Measurements from ENCODE around the gene MAP3K14.

MAP3K14 gene

GRCh38 chr17:45221081-45222013 lies 95.5 kb downstream of the MAP3K14 start, which contains the start of gene FMNL1:
TSS of gene FMNL1 (plus strand) at chr17:45221885. CDS start at chr17:45222125, 240 bp downstream.
- peak; percentile 26 for DNase-seq

- no peak for DNase-seq
Measured at GRCh38 chr17:45220079-45220478, 96.7 kb downstream of the MAP3K14 start.

- peak; percentile 63 for DNase-seq
Measured at GRCh38 chr17:45218895-45219661, 97.7 kb downstream of the MAP3K14 start.

Data from NCI-H1105 treated with DMSO at 0.1 percent for 48 hours (cell line).